TTC549 (cell line): ENCODE measurements around the gene LURAP1L.
A peak's percentile ranks its signal among the peaks of the same experiment; 100 is the strongest.

ENCODE experiments used
- FAIRE-seq: peaks from 2 replicates; lab custom pipeline; 2012; peaks lifted over from hg19 to GRCh38; lab: Jason Lieb, UNC

LURAP1L gene

GRCh38 chr9:12813960-12814876, 39.4 kb downstream of the LURAP1L start:
- peak; percentile 93 for FAIRE-seq

- FAIRE-seq: no peak
Observed at GRCh38 chr9:12814877-12815237, 40.0 kb downstream of the LURAP1L start.

- no peak for FAIRE-seq
Observed at GRCh38 chr9:12815888-12816287, 41.1 kb downstream of the LURAP1L start.

GRCh38 chr9:12816656-12817101, 41.9 kb downstream of the LURAP1L start:
- FAIRE-seq: no peak

GRCh38 chr9:12817702-12818101, 42.9 kb downstream of the LURAP1L start:
- no peak for FAIRE-seq

GRCh38 chr9:12818431-12819000, 43.7 kb downstream of the LURAP1L start:
- peak; percentile 91 for FAIRE-seq

- no peak for FAIRE-seq
Observed at GRCh38 chr9:12819436-12820185, 44.8 kb downstream of the LURAP1L start.

- peak; percentile 15 for FAIRE-seq
Observed at GRCh38 chr9:12822111-12822510, 47.3 kb downstream of the LURAP1L start.

- FAIRE-seq: peak; percentile 85
Observed at GRCh38 chr9:12826924-12827565, 52.2 kb downstream of the LURAP1L start.

- no peak for FAIRE-seq
Observed at GRCh38 chr9:12833701-12834100, 58.9 kb downstream of the LURAP1L start.

- no peak for FAIRE-seq
Observed at GRCh38 chr9:12838546-12838945, 63.7 kb downstream of the LURAP1L start.

GRCh38 chr9:12843735-12844134, 68.9 kb downstream of the LURAP1L start:
- no peak for FAIRE-seq

- FAIRE-seq: no peak
Observed at GRCh38 chr9:12846035-12846434, 71.2 kb downstream of the LURAP1L start.

- no peak for FAIRE-seq
Observed at GRCh38 chr9:12847561-12847960, 72.7 kb downstream of the LURAP1L start.

GRCh38 chr9:12849486-12850003, 74.7 kb downstream of the LURAP1L start:
- no peak for FAIRE-seq

GRCh38 chr9:12851341-12852090, 76.7 kb downstream of the LURAP1L start:
- no peak for FAIRE-seq

- peak; percentile 90 for FAIRE-seq
Observed at GRCh38 chr9:12853051-12853450, 78.2 kb downstream of the LURAP1L start.

GRCh38 chr9:12854221-12854620, 79.4 kb downstream of the LURAP1L start:
- FAIRE-seq: no peak

GRCh38 chr9:12855066-12855465, 80.2 kb downstream of the LURAP1L start:
- FAIRE-seq: no peak

GRCh38 chr9:12856603-12857002, 81.8 kb downstream of the LURAP1L start:
- no peak for FAIRE-seq

- FAIRE-seq: no peak
Observed at GRCh38 chr9:12859704-12860251, 85.0 kb downstream of the LURAP1L start.
